DMS153 (cell line): ENCODE results near the gene EDDM13.
"Not testable (repeated sequence)": the region's sequence is repeated elsewhere in the genome, so short reads cannot be mapped to it uniquely, and the experiment has no call there.

Experiments
- DNase-seq: peaks from one replicate; lab custom pipeline; 2025; lab: John Stamatoyannopoulos, UW

EDDM13 gene

GRCh38 chr19:56272161-56272798 lies at the start of gene EDDM13:
TSS of gene EDDM13 (plus strand) at chr19:56272748. CDS start at chr19:56272835, 87 bp downstream.
- no peak for DNase-seq

- DNase-seq = no peak
Observed at GRCh38 chr19:56222901-56223300, 49.6 kb upstream of the EDDM13 start.

GRCh38 chr19:56223481-56223880 lies 49.1 kb upstream of the EDDM13 start:
- DNase-seq = no peak

- DNase-seq = no peak
Observed at GRCh38 chr19:56245121-56245740, 27.3 kb upstream of the EDDM13 start.

GRCh38 chr19:56245764-56246163 lies 26.8 kb upstream of the EDDM13 start:
- DNase-seq = not testable (repeated sequence)

- DNase-seq = not testable (repeated sequence)
Observed at GRCh38 chr19:56248736-56249338, 23.7 kb upstream of the EDDM13 start.

GRCh38 chr19:56252699-56253422 lies 19.7 kb upstream of the EDDM13 start:
- DNase-seq = peak; percentile 51

- peak; percentile 65 for DNase-seq
Observed at GRCh38 chr19:56253737-56254136, 18.8 kb upstream of the EDDM13 start.

- DNase-seq = no peak
Observed at GRCh38 chr19:56258272-56258671, 14.3 kb upstream of the EDDM13 start.

GRCh38 chr19:56261145-56261544 lies 11.4 kb upstream of the EDDM13 start:
- no peak for DNase-seq

- not testable (repeated sequence) for DNase-seq
Observed at GRCh38 chr19:56261932-56262331, 10.6 kb upstream of the EDDM13 start.

- DNase-seq = no peak
Observed at GRCh38 chr19:56263319-56263718, 9.2 kb upstream of the EDDM13 start.

- DNase-seq = no peak
Observed at GRCh38 chr19:56266051-56266450, 6.5 kb upstream of the EDDM13 start.

- DNase-seq = no peak
Observed at GRCh38 chr19:56269348-56269747, 3.2 kb upstream of the EDDM13 start.

- DNase-seq = no peak
Observed at GRCh38 chr19:56270676-56271075, 1.9 kb upstream of the EDDM13 start.

GRCh38 chr19:56271151-56271550 lies 1.4 kb upstream of the EDDM13 start:
- no peak for DNase-seq

GRCh38 chr19:56273563-56274117 lies 1.1 kb downstream of the EDDM13 start:
- DNase-seq = no peak

- DNase-seq = no peak
Observed at GRCh38 chr19:56282809-56283208, 10.3 kb downstream of the EDDM13 start.

- DNase-seq = no peak
Observed at GRCh38 chr19:56284746-56285145, 12.2 kb downstream of the EDDM13 start.

GRCh38 chr19:56290104-56290503 lies 17.6 kb downstream of the EDDM13 start:
- no peak for DNase-seq

GRCh38 chr19:56291867-56292266 lies 19.3 kb downstream of the EDDM13 start:
- DNase-seq = no peak

GRCh38 chr19:56294549-56294948 lies 22.0 kb downstream of the EDDM13 start:
- DNase-seq = peak; percentile 51
